HG03565 (cell line): ENCODE data around the gene PPL.

Source experiments
- ATAC-seq: cut with Tn5 transposase; IDR thresholded peaks from one replicate; pipeline ENCODE4 v1.9.1; 2021; ENCODE audit warnings: mild to moderate bottlenecking, moderate library complexity; ENCODE audit not compliant: unreplicated experiment

The PPL gene

DNA sequence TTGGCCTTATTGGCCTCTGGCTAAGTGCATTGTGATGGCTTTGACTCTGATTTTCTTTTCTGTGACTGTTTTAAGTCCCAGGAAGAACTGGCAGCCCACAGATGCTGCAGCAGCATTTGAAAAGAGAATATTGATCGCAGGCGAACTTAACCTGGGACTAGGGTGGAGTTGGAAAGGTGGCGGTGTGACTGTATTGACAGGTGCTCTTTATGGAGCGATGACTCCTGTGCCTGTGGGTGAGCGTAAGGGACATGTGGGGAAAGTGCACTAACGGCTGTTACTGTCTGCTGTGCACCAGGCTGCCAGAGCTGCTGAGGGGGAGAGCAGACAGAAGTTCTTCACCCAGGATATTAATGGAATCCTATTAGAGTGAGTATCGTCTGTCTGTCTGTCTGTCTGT is 68.4 kb downstream of the PPL start:
- no peak for ATAC-seq

DNA sequence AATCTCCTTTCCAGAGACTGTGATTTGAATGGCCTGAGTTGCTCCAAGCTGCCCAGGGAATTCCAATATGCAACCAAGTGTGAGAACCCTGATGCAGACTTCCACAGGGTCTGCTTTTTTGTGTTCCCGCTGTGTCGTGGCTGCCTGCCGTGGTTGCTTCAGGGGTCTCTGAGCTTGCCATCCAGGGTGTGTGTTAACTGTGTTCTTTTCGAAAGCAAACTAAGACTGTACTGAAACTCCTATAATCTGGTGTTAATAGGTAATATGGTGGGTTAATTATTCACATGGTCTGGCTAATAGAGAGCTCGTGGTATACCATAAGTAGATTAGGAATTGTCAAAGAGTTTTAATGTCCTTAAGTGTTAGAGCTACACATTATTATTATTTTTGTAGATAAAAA is 68.9 kb downstream of the PPL start:
- no peak for ATAC-seq

DNA sequence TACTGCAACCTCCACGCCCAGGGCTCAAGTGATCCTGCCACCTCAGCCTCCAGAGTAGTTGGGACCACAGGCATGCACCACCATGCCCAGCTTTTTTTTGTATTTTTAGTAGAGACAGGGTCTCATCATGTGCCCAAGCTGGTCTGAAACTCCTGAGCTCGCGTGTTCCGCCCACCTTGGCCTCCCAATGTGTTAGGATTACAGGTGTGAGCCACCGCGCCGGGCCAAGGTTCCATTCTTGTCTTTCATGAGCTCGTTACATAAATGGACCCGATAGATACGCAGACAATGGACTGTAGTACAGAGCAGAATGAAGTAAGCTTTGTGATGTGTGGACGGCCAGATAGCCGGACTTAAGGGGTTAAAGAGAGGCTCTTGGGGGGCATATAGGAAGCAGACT is 70.4 kb downstream of the PPL start:
- no peak for ATAC-seq

DNA sequence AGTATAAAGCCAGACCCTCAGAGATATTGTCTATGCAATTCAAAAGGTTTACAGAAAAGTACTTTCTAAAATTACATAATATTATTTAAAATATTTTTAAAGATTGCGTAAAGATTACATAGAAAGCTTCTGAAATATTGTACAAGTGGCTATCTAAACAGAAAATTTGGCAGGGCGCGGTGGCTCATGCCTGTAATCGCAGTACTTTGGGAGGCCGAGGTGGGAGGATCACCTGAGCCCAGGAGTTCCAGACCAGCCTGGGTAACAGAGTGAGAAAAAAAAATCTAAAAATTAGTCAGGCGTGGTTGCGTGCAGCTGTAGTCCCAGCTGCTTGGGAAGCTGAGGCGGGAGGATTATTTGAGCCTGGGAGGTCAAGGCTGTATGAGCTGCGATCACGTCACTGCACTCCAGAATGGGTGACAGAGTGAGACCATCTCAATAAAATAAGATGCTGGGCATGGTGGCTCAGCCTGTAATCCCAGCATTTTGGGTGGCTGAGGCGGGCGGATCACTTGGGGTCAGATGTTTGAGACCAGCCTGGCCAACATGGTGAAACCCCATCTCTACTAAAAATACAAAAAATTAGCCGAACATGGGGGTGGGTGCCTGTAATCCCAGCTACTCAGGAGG is 71.6 kb downstream of the PPL start:
- ATAC-seq = no peak

DNA sequence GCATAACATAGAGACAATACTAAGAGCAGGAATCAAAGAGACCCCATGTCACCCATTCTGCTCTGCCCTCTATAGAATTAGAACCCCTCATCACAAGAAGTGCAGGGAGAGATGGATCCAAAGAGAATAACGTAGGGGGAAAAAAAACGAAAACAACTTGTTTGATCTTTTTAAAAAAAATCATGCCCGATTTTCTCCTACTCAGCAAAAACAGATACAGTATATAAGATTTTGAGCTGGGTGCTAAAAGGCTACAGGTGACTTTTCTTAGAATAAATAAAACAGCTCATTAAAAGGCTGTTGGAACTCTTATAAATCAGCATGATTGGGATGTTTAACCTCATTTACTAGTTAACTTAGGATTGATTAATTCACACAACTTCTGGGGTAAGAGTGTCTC is 72.2 kb downstream of the PPL start:
- ATAC-seq = no peak

DNA sequence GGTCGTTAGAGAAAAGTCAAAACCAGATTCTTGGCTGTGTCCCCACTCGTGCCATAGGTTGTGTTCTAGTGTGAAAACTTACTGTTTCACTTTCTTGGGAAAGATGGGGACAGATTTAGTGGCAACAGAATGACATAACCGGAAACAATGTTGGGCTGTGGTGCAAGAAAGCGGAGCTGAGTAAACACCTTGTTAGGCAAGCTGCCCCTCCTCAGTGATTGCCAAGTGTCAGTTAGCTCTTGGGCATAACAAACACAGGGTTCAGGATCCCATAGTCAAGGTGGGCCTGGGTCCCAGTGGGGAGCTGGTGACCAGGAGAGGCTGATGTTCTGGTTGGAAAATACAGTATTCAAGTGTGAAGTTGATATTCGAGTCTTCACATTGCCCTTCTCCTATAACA is 74.3 kb downstream of the PPL start:
- ATAC-seq = no peak

DNA sequence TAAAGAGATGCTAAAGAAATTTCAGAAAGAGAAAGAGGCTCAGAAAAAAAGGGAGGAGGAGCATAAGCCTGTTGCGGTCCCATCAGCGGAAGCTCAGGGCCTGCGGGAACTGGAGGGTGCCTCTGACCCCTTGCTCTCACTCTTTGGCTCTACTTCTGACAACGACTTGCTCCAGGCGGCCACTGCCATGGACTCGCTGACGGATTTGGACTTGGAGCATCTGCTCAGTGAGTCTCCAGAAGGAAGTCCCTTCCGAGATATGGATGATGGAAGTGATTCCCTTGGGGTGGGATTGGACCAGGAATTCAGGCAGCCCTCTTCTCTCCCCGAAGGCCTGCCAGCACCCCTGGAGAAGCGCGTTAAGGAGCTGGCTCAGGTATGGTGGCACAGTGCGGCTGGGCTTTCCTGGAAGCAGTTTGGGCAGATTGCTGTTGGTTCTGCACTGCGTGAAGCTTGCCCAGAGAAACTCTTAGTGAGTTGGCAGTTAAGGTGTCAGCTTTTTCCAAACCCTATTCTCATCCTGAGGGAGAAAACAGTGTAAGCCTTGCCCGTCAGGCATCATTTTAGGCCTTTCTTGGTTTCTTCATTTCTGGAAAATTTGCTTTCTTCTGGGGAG is 76.1 kb downstream of the PPL start:
- ATAC-seq = no peak

DNA sequence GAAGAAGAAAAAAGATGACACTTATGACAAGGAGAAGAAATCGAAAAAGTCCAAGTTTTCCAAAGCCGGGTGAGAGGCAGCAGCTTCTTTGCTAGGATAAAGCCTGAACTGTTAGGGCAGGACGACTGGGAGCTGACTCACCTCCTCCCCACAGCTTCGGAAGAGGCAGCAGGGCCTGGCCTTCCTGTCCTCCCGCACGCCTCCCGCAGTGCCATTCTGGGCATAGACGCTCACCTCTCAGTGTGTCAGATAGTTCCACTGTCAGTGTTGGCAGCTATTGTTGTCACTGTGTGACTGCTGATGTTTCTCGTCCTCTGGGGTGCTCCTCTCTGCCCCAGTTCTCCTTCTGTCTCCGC is 77.1 kb downstream of the PPL start:
- ATAC-seq = no peak

DNA sequence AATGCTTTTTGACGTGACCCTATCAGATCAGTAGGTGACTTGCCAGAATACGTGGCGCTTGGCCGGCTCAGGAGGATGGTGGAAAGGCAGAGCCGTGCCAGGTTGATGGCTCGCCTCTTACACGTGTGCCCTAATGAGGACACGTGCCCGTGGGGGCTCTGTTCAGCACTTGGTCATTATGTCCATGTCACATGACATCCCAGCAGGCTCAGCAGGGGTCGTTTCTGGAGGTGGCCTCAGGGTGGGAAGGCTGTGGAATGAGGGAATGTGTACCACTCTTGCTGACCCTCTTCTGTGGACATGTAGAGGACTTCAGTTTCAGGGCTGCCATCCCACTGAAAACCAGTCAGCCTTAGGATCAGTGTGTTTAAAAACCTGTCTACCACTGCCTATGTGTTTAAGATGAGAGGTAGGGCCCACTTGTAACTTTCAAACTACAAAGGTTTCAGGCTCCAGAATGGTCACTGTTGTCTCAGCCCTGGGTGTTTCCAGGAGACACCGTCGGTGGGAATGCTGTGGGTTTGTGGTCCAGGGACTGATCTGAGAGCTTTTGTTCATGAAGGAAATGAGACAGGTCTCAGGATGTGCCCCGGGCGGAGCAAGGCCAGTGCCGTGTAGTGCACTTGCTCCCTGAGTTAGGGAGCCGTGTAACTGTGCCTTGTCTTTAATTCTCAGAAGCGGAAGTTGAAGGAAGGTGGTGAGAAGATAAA is 77.6 kb downstream of the PPL start:
- ATAC-seq = no peak

DNA sequence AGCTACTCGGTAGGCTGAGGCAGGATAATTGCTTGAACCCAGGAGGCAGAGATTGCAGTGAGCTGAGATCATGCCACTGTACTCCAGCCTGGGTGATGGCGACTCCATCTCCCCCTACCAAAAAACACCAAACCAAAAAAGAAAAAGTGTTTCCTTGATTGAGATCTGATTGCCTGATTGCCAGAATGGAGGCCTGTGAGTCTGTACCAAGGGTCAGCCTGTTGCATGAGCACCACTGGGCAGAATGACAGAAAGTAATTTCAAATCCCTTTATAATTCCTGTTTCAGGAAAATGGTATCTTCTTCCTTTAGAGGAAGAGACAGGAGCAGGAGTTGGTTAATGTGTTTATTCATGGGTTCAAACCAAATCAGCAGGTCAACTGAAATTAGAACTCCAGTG is 81.1 kb downstream of the PPL start:
- ATAC-seq = no peak

DNA sequence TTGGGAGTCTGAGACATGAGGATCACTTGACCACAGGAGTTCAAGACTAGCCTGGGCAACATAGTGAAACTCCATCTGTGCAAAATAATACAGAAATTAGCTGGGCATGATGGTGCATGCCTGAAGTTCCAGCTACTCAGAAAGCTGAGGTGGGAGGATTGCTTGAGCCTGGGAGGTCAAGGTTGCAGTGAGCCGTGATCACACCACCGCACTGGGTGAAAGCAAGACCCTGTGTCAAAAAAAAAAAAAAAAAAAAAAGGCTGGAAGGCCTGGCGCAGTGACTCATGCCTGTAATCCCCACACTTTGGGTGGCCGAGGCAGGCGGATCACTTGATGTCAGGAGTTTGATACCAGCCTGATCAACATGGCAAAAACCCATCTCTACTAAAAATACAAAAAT is 81.6 kb downstream of the PPL start:
- ATAC-seq = no peak

DNA sequence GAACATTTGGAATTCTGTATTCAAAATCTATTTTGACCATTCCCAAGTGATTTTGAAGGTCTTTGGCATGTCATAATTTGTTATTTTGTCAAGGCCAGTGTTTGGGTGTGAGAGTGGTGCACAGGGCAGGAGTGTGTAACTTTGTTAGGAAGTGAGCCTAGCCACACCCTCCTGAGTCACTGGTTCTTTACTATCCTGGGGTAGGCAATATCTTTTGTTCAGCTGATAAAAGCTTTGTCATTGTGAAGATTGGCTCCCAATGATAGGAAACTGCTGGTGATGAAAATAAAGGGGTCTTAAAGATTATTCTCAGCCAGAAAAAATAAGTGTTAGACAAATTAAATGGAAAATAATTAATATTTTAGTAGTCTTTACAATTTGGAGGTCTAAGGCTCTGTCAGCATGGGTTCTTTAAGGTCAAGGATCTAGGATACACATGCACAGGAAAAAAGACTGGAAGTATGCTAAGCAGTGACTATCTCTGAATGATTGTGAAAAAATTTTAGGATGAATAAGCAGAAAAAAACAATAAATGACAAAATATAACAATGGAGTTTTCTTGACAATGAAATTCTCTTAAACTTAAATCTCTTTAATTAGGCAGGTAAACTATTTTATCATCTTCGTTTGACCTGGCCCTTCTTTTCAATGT is 84.6 kb downstream of the PPL start:
- ATAC-seq = no peak

DNA sequence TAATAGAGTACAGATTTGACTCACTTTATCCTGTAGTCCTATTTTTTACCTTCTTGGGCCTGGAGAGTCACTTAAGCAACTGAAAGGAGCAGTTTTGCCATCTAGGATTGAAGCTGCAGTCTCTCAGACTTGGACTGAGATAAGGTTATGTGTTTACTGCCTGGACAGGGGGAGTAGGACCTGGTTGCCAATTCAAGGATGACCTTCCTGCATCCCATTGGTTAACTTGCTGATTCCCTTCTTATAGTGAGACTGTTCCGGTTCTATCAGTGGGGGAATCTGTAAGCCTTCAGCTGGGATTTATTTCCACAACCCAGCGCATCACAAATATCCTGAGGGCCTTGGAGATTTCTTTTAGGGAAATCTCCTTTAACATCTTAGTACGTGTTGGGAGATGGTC is 86.7 kb downstream of the PPL start:
- ATAC-seq = no peak

DNA sequence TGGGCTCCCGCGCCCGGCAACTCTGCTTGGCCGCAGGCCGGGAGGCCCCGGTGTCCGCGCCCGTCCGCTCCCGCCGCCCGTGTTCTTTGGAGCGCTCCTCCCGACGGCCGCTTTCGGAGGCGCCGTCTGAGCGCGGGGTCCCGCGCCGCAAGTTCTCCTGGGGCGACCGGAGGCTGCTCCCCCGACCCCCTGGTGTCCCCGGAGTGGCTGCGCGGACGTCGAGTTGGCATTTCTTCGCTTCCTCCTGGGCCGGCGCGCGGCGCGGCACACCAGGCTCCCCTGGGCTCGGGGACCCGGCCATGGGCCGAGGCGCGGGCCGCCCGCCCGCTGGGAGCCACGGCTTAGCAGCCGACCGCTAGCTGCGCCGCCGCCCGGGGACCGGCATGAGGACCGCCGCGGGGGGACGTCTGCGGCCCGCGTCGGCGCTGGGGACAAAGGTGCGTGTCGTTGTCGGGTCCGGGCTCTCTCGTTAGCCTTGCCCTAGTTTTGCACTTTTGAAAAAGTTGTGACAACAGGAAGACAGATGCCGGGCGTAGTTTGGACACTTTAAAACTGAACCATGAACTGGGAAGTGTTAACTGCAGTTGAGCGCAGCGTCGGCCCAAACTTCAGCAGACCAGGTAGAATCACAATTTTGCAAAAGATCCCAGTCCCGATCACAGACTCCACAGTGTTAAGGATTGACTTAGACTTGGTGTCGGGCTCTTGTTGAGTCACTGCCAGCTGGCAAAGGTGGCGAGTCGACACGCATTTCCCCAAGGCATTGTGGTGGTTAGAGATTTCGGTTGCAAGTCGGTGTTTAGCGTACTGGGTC is 89.0 kb downstream of the PPL start:
- ATAC-seq = peak; percentile 16

DNA sequence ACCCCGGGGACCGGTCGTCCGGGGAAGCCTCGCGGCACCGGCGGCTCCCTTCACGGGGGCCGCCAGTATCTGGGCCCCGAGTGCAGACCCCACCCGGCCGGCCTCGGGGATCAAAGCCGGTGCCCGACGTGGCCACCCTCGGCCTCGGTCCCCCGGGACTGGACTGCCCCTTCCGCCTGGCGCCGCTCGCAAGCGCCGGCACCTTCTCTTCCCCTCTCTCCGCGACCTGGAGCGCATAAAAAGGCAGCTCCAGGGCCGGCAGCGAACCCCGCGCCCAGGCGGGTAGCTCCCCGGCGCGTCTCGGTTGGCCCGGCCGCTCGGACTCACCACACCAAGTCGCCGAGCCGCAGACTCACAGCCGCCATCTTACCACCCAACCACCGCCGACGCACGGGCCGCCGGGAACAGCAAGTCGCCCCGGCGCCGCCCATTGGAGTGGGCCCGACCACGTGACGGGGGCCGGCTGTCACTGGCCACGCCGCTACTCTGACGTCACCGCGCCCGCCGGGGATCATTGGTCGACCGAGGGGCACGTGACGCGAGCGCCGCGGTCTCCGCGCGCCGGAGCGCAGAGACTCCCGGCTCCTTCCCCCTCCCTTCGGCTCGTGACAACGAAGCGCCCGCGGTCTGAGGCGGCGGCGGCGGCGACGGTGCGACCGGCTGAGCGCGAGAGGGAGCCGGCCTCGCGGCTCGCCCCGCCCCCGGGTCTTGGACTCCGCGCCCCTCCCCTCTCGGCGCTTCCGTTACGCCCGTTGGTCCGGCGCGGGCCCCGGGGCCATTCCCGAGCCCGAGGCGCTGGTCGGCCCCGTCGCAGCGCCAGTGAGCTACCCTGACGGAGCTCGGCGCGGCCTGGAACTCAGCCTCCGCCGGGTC is 89.8 kb downstream of the PPL start, which contains the start of the genes GLYR1 and UBN1:
Gene GLYR1, minus strand, starts transcription at position 388 of the 873 bp plus-strand sequence. Its CDS starts 23 bp downstream, at position 365.
Gene UBN1, plus strand, starts transcription at position 581 of the 873 bp plus-strand sequence. CDS start 5,437 bp downstream, outside the sequence.
- peak; percentile 83 for ATAC-seq

DNA sequence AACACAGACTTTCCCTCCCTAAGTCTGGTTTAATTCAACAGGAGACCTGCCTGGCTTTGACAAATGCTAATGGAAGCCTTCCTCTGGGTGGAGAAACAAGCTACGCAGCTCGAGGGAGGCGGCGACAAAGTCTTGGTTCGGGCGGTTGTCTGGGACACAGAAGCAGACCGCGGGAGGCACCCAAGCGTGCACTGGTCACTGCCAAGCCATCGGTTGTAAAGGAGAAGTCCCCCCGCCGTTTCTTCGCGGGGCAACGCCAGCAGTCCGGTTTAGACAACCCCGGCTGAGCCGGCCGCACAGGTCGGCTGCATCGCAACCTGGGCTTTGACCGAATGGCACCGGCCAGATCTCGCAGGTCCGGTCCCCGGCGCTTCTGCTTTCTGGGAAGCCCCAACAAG is 90.4 kb downstream of the PPL start:
- peak; percentile 14 for ATAC-seq

DNA sequence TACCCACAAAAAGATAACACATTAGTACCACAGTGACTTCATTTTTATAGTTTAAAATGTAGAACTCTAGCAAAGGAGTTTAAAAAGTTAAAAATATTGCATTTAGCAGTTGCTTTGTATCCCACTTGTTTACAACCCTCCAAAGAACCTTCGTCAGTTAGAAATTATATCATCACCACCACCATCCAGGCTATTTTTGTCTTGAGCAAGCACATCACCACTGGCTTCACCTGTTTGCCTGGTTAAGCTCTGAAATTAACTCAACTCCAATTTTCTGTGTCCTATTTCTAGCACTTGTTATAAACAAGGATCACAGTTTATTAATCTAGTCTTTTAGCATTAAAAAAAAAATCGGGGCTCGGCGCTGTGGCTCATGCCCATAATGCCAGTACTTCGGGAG is 96.0 kb downstream of the PPL start:
- ATAC-seq = no peak

DNA sequence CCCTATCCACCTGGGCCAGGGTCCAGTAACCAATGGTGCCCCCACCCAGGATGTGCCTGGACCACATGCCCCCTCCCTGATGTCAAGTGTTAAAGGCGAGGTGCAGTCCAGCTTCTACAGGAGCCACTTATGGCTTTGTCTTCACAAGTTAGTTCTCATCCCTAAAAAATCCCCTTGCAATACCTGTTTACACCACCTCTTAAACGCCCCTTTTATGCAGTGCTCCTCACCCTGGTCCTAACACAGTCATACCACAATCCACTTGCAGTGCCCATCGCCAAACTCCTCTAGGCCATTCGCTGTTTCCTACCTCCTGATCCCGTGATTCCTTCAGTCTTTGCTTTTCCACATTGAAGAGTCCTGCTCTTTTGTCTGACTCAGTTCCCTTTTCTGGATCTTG is 97.0 kb downstream of the PPL start:
- no peak for ATAC-seq

DNA sequence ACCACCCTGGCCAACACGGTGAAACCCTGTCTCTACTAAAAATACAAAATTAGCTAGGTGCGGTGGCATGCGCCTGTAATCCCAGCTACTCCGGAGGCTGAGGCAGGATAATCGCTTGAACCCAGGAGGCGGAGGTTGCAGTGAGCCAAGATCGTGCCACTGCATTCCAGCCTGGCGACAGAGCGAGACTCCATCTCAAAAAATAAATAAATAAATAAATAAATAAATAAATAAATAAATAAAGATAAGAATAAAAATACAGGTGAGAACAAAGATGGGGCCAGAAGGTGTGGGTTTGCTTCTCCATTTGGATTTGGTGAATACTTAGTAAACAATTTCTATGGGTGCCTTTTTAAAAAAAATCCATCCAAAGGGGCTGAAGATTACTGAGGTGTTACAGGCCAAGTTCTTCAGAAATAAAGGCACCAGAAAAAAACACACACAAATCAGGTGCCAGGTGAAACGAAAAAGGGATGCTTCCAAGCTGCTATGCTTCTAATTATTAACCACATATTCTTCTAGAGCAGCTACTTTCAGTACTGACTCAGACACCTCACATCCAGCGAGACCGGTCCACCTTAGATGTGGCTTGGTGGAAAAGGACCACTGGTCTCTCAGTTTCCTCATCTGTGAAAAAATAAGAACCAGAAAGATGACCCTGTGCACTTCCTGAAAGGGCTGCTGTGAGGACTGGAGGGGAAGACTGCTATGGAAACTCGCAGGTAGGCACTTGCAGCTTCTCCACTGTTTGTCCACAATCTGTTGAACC is 99.0 kb downstream of the PPL start:
- no peak for ATAC-seq
